PC-3 (cell line): Measurements from ENCODE around the gene PNRC2. TPM values are rescaled to one million over a fixed set of nuclear protein-coding genes. Genes with fewer than 3 reads are reported as not detected.

Experiments used
- ATAC-seq: fragments of 200-7000 bp; cut with Tn5 transposase; 2 replicates; pipeline ENCODE4 v1.9.1; 2020; ENCODE audit warnings: mild to moderate bottlenecking, moderate library complexity
- BruUV-seq: library from RNA; stranded (reverse); fragments of 400-500 nt; replicated peaks from 2 replicates; lab custom pipeline; 2021; lab: Mats Ljungman, UMichigan
- CTCF ChIA-PET: fragments of 300-600 bp; sonication (Branson Sonifier 250); formaldehyde crosslinking; loops from one replicate; lab custom pipeline; 2022; ENCODE audit warnings: antibody characterized with exemption; lab: Charles Lee
- POLR2A ChIA-PET: fragments of 300-600 bp; sonication (Branson Sonifier 250); formaldehyde crosslinking; loops from one replicate; lab custom pipeline; 2022; ENCODE audit warnings: antibody characterized with exemption; ENCODE audit not compliant: unreplicated experiment; lab: Charles Lee
- DNase-seq: peaks from one replicate; pipeline ENCODE4 v3.0.0-alpha.2; 2015
- H2AFZ ChIP-seq: fragments of 300-600 bp; sonication (generic); 2 replicates; pipeline ENCODE4 v1.6.0; 2016; ENCODE audit warnings: antibody characterized with exemption, low read length
- H3F3A ChIP-seq: fragments of 300-600 bp; sonication (generic); one replicate; pipeline ENCODE4 v1.6.0; 2017; ENCODE audit warnings: antibody characterized with exemption, low read length, control low read depth, mild to moderate bottlenecking; ENCODE audit not compliant: unreplicated experiment
- H3K27ac ChIP-seq: fragments of 300-600 bp; sonication (generic); 2 replicates; pipeline ENCODE4 v1.5.1; 2016; ENCODE audit warnings: mild to moderate bottlenecking, low read length
- H3K27me3 ChIP-seq: fragments of 300-600 bp; sonication (generic); 2 replicates; pipeline ENCODE4 v1.6.1; 2016; ENCODE audit warnings: low read length, mixed read lengths
- H3K36me3 ChIP-seq: fragments of 300-600 bp; sonication (generic); 2 replicates; pipeline ENCODE4 v1.6.1; 2016; ENCODE audit warnings: low read depth, mixed run types, low read length, mixed read lengths
- H3K4me1 ChIP-seq: fragments of 300-600 bp; sonication (generic); 2 replicates; pipeline ENCODE4 v1.5.1; 2016; ENCODE audit warnings: low read length; ENCODE audit not compliant: insufficient read depth
- H3K4me2 ChIP-seq: fragments of 300-600 bp; sonication (generic); 2 replicates; pipeline ENCODE4 v1.6.0; 2016; ENCODE audit warnings: low read length
- H3K4me3 ChIP-seq: fragments of 300-600 bp; sonication (generic); 2 replicates; pipeline ENCODE4 v1.5.1; 2016; ENCODE audit warnings: mild to moderate bottlenecking, low read length, mixed read lengths
- H3K79me2 ChIP-seq: fragments of 300-600 bp; sonication (generic); 2 replicates; pipeline ENCODE4 v1.6.1; 2017; ENCODE audit warnings: low read length, mixed read lengths
- H3K9ac ChIP-seq: fragments of 300-600 bp; sonication (generic); 2 replicates; pipeline ENCODE4 v1.6.0; 2016; ENCODE audit warnings: mild to moderate bottlenecking, low read length
- H3K9me2 ChIP-seq: fragments of 300-600 bp; sonication (generic); replicated peaks from 2 replicates; pipeline ENCODE4 v1.6.1; 2016; ENCODE audit warnings: mixed run types, low read length, mixed read lengths
- H3K9me3 ChIP-seq: fragments of 300-600 bp; sonication (generic); 2 replicates; pipeline ENCODE4 v1.6.1; 2016; ENCODE audit warnings: low read length, mixed read lengths
- H4K20me1 ChIP-seq: fragments of 300-600 bp; sonication (generic); 2 replicates; pipeline ENCODE4 v1.6.1; 2016; ENCODE audit warnings: low read length, mixed read lengths
- EZH2 ChIP-seq: fragments of 300-600 bp; sonication (generic); IDR thresholded peaks from one replicate; pipeline ENCODE4 v1.6.1; 2017; ENCODE audit warnings: antibody characterized with exemption, mild to moderate bottlenecking, low read length; ENCODE audit not compliant: unreplicated experiment
- EZH2phosphoT487 ChIP-seq: fragments of 300-600 bp; sonication (generic); IDR thresholded peaks from 2 replicates; pipeline ENCODE4 v1.6.1; 2018; ENCODE audit warnings: mild to moderate bottlenecking, antibody characterized with exemption, low read length, borderline replicate concordance
- intact Hi-C: fragments of 100-400 bp; cut with micrococcal nuclease; formaldehyde crosslinking; loops from 2 replicates; pipeline ENCODE4 v1.9.0; 2023
- total RNA-seq: library from RNA; depleted of rRNA; stranded (reverse); fragments of >200 nt; gene quantifications from 2 replicates; pipeline ENCODE4 v1.2.3, GENCODE V29; 2014
- TF ChIP-seq, protein P1 (sequence below): fragments of 300-600 bp; sonication (generic); conservative IDR thresholded peaks from 2 replicates; pipeline ENCODE4 v1.5.1; 2017; ENCODE audit warnings: antibody characterized with exemption, low read depth, mild to moderate bottlenecking, low read length

PNRC2 gene
- total RNA-seq, 1 experiment from 2014 or later = 45.6 TPM

DNA sequence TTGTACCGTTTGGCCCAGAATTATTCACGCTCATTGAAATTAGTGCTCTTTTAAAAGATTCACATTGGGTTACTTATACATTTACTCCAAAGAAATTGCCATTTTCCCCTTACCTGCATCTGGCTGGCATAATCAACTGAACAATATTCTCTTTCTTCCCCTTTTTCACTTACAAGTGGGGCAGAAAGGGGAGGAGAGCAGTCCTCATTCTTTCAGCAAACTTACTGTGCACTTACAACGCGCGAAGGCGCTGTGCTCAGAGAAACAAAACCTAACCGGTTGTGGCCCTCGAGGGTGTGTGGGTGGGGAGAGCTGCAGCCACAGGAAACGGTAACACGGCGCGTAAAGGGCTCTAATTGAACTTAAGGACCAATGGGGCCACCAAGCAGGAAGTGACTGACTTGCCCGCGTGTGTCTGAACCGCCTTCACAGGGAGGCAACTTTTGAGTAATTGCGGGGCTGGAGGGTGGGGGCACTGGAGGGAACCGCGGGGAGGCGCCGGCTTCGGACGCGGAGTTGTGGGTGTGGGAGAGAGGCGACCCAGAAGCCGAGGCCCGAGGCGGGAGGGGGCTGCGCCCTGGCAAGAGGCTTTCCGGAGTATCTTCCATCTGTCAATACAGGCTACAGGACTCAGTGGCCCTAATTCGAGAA is 693 bp upstream of the PNRC2 start:
- Histone ChIP-seq H3K27ac (peak overlapping the region; percentile 97), H3K9ac (peak overlapping the region; percentile 94), H3K9me2 (no peaks in the 10 kb centered on the region), H3K36me3 (peaks cover 17% of the 10 kb centered on the region), H3K79me2 (peaks cover 24% of the 10 kb centered on the region), H2AFZ (peak overlapping the region; percentile 84), H3K4me3 (peak overlapping the region; percentile 94), H3K9me3 (no peaks in the 10 kb centered on the region), H3K4me2 (peak overlapping the region; percentile 95), H3K27me3 (no peaks in the 10 kb centered on the region), H3F3A (peaks cover 15% of the 10 kb centered on the region), H4K20me1 (peaks cover 13% of the 10 kb centered on the region), H3K4me1 (peaks cover 41% of the 10 kb centered on the region)
- TF ChIP-seq EZH2phosphoT487 = no peak
- TF ChIP-seq, protein P1, sequence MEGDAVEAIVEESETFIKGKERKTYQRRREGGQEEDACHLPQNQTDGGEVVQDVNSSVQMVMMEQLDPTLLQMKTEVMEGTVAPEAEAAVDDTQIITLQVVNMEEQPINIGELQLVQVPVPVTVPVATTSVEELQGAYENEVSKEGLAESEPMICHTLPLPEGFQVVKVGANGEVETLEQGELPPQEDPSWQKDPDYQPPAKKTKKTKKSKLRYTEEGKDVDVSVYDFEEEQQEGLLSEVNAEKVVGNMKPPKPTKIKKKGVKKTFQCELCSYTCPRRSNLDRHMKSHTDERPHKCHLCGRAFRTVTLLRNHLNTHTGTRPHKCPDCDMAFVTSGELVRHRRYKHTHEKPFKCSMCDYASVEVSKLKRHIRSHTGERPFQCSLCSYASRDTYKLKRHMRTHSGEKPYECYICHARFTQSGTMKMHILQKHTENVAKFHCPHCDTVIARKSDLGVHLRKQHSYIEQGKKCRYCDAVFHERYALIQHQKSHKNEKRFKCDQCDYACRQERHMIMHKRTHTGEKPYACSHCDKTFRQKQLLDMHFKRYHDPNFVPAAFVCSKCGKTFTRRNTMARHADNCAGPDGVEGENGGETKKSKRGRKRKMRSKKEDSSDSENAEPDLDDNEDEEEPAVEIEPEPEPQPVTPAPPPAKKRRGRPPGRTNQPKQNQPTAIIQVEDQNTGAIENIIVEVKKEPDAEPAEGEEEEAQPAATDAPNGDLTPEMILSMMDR = peak; percentile 43; the same call in 1 of the 2 replicates
- ATAC-seq (peak; percentile 63), DNase-seq (peak; percentile 83)
- BruUV-seq = TSS peak; percentile 56
- POLR2A ChIA-PET = interaction anchor here (0.6 kb wide), 4 partner anchors 9 to 191 kb away, joined by 3 to 8 read pairs (median 4); no protein-coding TSS in a partner anchor
- CTCF ChIA-PET = interaction anchor here (0.5 kb wide), 1 partner anchor 21 kb away, joined by 3 read pairs; the partner anchor contains the start of gene SRSF10
- intact Hi-C loops = loop anchor here (5.0 kb wide), 1 partner anchor 37 kb away; no protein-coding TSS in a partner anchor

DNA sequence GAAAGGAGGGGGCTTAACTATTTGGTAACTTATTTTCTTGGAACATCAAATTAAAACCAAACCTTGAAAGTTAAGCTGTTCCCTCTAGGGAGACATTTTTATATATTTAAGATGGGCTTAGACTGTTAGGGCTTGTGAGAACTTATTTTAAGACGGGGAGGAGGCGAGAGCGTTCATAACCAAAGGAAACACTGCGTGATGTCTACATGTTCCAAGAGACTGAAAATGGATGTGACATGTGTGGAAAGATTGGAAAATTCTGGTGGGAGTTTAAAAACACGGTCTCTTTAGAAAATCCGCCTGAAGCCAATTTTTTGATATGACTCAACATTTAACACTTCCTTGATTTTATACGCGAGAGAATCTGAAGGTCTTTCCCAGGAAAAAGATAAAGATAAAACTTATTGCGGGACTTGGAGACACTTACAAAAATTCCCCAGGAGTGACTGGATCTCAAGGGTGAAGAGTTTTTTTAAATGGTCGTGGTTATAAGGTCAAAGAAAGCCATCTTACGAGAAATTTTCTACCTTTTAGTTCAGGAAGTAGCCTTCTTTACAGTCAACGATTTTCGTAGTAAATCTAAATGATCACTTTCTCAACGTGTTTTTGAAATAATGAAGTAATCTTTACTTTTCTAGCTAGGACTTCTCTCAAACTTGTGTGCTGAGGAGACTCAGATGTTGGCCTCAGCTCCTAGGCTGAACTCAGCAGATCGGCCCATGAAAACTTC is 828 bp downstream of the PNRC2 start:
- Histone ChIP-seq H3K4me1 (peaks cover 32% of the 10 kb centered on the region), H3K4me3 (peak overlapping the region; percentile 94), H3K36me3 (peaks cover 18% of the 10 kb centered on the region), H2AFZ (no peak overlapping the region), H3K4me2 (peak overlapping the region; percentile 85), H3K27me3 (no peaks in the 10 kb centered on the region), H4K20me1 (peaks cover 20% of the 10 kb centered on the region), H3K9ac (peak overlapping the region; percentile 94), H3F3A (peaks cover 26% of the 10 kb centered on the region), H3K9me3 (no peaks in the 10 kb centered on the region), H3K79me2 (peaks cover 24% of the 10 kb centered on the region), H3K27ac (peak overlapping the region; percentile 97), H3K9me2 (no peaks in the 10 kb centered on the region)
- DNase-seq = no peak
- ChIA-PET CTCF (no interaction called here), POLR2A (interaction anchor here (0.6 to 1.0 kb wide), 6 partner anchors 44 to 616 kb away, joined by 3 to 8 read pairs (median 4); no protein-coding TSS in a partner anchor)
- no peak for ATAC-seq
- intact Hi-C loops = loop anchor here (10.0 kb wide), 1 partner anchor 154 kb away; the partner anchor contains the start of gene MYOM3
- TF ChIP-seq EZH2 (no peak), EZH2phosphoT487 (no peak)
- TF ChIP-seq, protein P1 = no peak
- BruUV-seq = TSS peak; percentile 50
